Ovary (tissue), 3 donors: ENCODE measurements around the gene CCIN.

ENCODE experiments used
- CTCF ChIP-seq, 3 donors: fragments of 450-650 bp in 2 of 3; fragments of 200-600 bp in 1 of 3; IDR thresholded peaks; one replicate each; pipeline versions ENCODE4 v1.5.1 to v1.8.0; 2016 to 2022; ENCODE audit warnings: antibody characterized with exemption in 3 of 3, mild to moderate bottlenecking in 1 of 3
- EP300 ChIP-seq: sonication (generic); formaldehyde crosslinking; IDR thresholded peaks from one replicate; pipeline ENCODE4 v1.6.1; 2017; ENCODE audit warnings: antibody characterized with exemption
- POLR2A ChIP-seq: fragments of 450-650 bp; IDR thresholded peaks from one replicate; pipeline ENCODE4 v1.6.1; 2017; ENCODE audit warnings: antibody characterized with exemption, mild to moderate bottlenecking, moderate library complexity
- donor health status: DM: no; HTN: no; CAD: no.

- no peak for TF ChIP-seq POLR2A
- TF ChIP-seq CTCF (IDR thresholded peaks at IDR 0.05): no peak
- no peak for TF ChIP-seq EP300
Observed at GRCh38 chr9:36193023-36193422, 23.8 kb downstream of the CCIN start.
